Loucy (cell line): ENCODE data around the gene EME2.
A peak's percentile ranks its signal among the peaks of the same experiment; 100 is the strongest.

Experiments used
- H2AFZ ChIP-seq: fragments of 200-600 bp; sonication (generic); 2 replicates; pipeline ENCODE4 v1.6.0; 2016; ENCODE audit warnings: antibody characterized with exemption, mild to moderate bottlenecking, low read length, moderate library complexity
- H3F3A ChIP-seq: fragments of 200-600 bp; 2 replicates; pipeline ENCODE4 v1.6.0; 2016; ENCODE audit warnings: antibody characterized with exemption, low read depth, mild to moderate bottlenecking
- H3K27me3 ChIP-seq: fragments of 200-600 bp; sonication (generic); 2 replicates; pipeline ENCODE4 v1.6.1; 2014; ENCODE audit warnings: low read length, mild to moderate bottlenecking; ENCODE audit not compliant: insufficient read depth, poor library complexity, severe bottlenecking
- H3K36me3 ChIP-seq: fragments of 200-600 bp; sonication (generic); 2 replicates; pipeline ENCODE4 v1.6.1; 2016; ENCODE audit warnings: low read length; ENCODE audit not compliant: insufficient read depth
- H3K4me1 ChIP-seq: fragments of 200-600 bp; sonication (generic); 2 replicates; pipeline ENCODE4 v1.5.1; 2014; ENCODE audit warnings: low read length, mild to moderate bottlenecking; ENCODE audit not compliant: insufficient read depth, poor library complexity, severe bottlenecking
- H3K4me2 ChIP-seq: fragments of 200-600 bp; sonication (generic); 2 replicates; pipeline ENCODE4 v1.6.0; 2014; ENCODE audit warnings: antibody characterized with exemption, low read length, low read depth, mild to moderate bottlenecking; ENCODE audit not compliant: poor library complexity, severe bottlenecking
- H3K4me3 ChIP-seq: fragments of 200-600 bp; sonication (generic); 2 replicates; pipeline ENCODE4 v1.5.1; 2014; ENCODE audit warnings: low read length, mild to moderate bottlenecking, mixed read lengths; ENCODE audit not compliant: poor library complexity, severe bottlenecking
- H3K79me2 ChIP-seq: fragments of 200-600 bp; sonication (generic); 2 replicates; pipeline ENCODE4 v1.6.1; 2014; ENCODE audit warnings: low read length; ENCODE audit not compliant: insufficient read depth
- H3K9ac ChIP-seq: fragments of 200-600 bp; sonication (generic); 2 replicates; pipeline ENCODE4 v1.6.0; 2014; ENCODE audit warnings: mild to moderate bottlenecking, low read depth, low read length, moderate library complexity; ENCODE audit not compliant: poor library complexity, severe bottlenecking
- H3K9me2 ChIP-seq: fragments of 200-600 bp; sonication (generic); replicated peaks from 2 replicates; pipeline ENCODE4 v1.6.1; 2016; ENCODE audit warnings: low read depth, low read length, mixed read lengths
- H3K9me3 ChIP-seq: fragments of 200-600 bp; sonication (generic); 2 replicates; pipeline ENCODE4 v1.6.1; 2014; ENCODE audit warnings: mild to moderate bottlenecking, antibody characterized with exemption, low read length, low read depth; ENCODE audit not compliant: insufficient read depth
- H4K20me1 ChIP-seq: fragments of 200-600 bp; sonication (generic); 2 replicates; pipeline ENCODE4 v1.6.0; 2014; ENCODE audit warnings: antibody characterized with exemption, low read length, mild to moderate bottlenecking; ENCODE audit not compliant: insufficient read depth, poor library complexity, severe bottlenecking
- EZH2phosphoT487 ChIP-seq: fragments of 200-600 bp; IDR thresholded peaks from 2 replicates; pipeline ENCODE4 v1.6.1; 2018; ENCODE audit warnings: antibody characterized with exemption, mild to moderate bottlenecking, moderate library complexity, borderline replicate concordance
- TF ChIP-seq, protein P1 (sequence below): fragments of 200-600 bp; sonication (generic); conservative IDR thresholded peaks from 2 replicates; pipeline ENCODE4 v1.5.1; 2014; ENCODE audit warnings: mild to moderate bottlenecking, antibody characterized with exemption, low read length

The EME2 gene, protein sequence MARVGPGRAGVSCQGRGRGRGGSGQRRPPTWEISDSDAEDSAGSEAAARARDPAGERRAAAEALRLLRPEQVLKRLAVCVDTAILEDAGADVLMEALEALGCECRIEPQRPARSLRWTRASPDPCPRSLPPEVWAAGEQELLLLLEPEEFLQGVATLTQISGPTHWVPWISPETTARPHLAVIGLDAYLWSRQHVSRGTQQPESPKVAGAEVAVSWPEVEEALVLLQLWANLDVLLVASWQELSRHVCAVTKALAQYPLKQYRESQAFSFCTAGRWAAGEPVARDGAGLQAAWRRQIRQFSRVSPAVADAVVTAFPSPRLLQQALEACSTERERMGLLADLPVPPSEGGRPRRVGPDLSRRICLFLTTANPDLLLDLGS

DNA sequence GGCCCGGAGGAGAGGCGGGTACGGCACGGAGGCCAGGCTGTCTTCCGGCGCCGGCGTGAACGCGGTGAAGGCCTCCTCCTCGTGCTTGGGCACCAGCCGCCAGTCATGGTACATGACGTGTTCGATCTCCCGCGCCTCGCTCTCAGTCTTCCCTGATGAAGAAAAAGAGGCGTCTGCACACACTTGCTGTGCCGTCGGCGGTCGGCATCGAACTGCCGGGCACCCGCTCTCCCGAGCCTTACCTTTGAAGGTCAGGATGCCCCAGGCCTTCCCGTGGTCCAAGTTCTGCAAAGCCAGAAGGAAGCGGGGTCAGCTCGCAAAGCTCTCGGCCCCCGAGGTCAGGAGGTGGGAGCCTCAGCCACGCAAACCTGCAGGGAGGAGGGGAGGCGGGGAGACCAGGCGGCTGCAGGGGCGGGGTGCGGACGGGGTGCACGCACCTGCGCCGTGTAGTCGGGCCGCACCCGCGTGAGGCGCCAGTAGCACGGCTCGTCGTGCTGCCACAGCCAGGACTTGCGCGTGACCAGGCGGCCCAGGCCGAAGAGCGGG is at the start of gene EME2:
EME2 (plus strand) TSS at position 449 of the 546 bp plus-strand sequence. CDS start 418 bp downstream, outside the sequence.
- Histone ChIP-seq H3K9me3 (no peaks in the 10 kb centered on the region), H3K9me2 (no peaks in the 10 kb centered on the region), H3K4me2 (peak within 1 kb of the TSS; percentile 85), H2AFZ (peak within 1 kb of the TSS; percentile 64; the same call in 1 of the 2 replicates), H4K20me1 (peaks cover 10% of the 10 kb centered on the region), H3F3A (no peaks in the 10 kb centered on the region), H3K79me2 (peaks cover 23% of the 10 kb centered on the region; the same call in 1 of the 2 replicates), H3K9ac (peak within 1 kb of the TSS; percentile 86), H3K27me3 (no peaks in the 10 kb centered on the region), H3K36me3 (no peaks in the 10 kb centered on the region), H3K4me1 (no peaks in the 10 kb centered on the region), H3K4me3 (peak within 1 kb of the TSS; percentile 95)
- TF ChIP-seq, protein P1, sequence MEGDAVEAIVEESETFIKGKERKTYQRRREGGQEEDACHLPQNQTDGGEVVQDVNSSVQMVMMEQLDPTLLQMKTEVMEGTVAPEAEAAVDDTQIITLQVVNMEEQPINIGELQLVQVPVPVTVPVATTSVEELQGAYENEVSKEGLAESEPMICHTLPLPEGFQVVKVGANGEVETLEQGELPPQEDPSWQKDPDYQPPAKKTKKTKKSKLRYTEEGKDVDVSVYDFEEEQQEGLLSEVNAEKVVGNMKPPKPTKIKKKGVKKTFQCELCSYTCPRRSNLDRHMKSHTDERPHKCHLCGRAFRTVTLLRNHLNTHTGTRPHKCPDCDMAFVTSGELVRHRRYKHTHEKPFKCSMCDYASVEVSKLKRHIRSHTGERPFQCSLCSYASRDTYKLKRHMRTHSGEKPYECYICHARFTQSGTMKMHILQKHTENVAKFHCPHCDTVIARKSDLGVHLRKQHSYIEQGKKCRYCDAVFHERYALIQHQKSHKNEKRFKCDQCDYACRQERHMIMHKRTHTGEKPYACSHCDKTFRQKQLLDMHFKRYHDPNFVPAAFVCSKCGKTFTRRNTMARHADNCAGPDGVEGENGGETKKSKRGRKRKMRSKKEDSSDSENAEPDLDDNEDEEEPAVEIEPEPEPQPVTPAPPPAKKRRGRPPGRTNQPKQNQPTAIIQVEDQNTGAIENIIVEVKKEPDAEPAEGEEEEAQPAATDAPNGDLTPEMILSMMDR, result no peak
- no peak for TF ChIP-seq EZH2phosphoT487

DNA sequence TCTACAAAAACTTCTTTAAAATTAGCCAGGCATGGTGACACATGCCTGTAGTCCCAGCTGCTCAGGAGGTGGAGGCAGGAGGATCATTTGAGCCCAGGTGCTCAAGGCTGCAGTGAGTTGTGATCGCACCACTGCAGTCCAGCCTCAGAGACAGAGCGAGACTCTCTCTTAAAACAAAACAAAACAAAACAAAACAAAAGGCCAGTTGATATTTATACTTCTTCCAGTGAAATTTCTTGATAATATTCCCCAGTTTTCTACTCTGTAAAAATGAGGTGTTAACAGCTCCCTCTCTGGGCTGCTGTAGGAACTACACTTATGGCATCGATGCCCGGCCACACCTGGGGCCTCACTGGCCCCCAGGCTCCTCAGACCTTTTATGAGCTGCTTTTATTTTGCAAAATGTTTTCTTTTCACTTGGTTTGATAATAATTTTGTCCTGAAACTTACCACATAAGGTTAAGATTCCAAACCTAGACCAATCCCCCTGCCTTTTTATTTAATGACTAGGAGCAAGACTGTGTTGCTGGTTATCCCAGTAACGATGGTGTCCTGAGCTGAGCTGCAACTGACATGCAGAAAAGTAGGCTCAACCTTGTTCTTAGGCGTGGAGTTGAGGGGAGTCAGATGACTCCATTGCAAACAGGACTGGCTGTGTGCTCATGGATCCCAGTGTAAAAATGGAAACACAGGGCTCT is 49.0 kb upstream of the EME2 start:
- H3K4me3 ChIP-seq, result no peak overlapping the region
- H4K20me1 ChIP-seq, result no peaks in the 10 kb centered on the region
- H3K9ac ChIP-seq, result no peak overlapping the region
- H3K9me2 ChIP-seq, result no peaks in the 10 kb centered on the region
- peaks cover 4% of the 10 kb centered on the region; the same call in 1 of the 2 replicates for H3K36me3 ChIP-seq
- H3K9me3 ChIP-seq, result no peaks in the 10 kb centered on the region
- H3K27me3 ChIP-seq, result no peaks in the 10 kb centered on the region
- no peak for TF ChIP-seq EZH2phosphoT487
- TF ChIP-seq, protein P1, result peak; percentile 63
- no peak overlapping the region for H2AFZ ChIP-seq
- peaks cover 4% of the 10 kb centered on the region; the same call in 1 of the 2 replicates for H3K79me2 ChIP-seq
- no peak overlapping the region for H3K4me2 ChIP-seq
- peaks cover 4% of the 10 kb centered on the region for H3K4me1 ChIP-seq
- H3F3A ChIP-seq, result no peaks in the 10 kb centered on the region

DNA sequence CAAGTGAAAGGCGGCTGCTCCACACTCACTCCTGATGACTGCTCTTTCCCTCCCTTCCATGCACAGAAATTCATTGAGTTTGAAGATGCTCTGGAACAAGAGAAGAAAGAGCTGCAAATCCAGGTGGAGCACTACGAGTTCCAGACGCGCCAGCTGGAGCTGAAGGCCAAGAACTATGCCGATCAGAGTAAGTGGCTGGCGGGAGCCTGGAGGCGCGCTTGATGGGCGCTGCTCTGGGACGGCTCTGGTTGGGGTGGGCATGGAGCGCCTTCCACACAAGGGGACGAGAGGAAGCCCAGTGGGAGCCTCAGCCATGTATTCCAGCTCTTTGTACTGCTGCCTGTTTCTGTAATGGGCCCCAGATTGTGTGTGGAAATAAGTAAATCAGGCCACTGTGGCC is 48.1 kb upstream of the EME2 start:
- Histone ChIP-seq H2AFZ (no peak overlapping the region), H3F3A (no peaks in the 10 kb centered on the region), H3K36me3 (peaks cover 4% of the 10 kb centered on the region; the same call in 1 of the 2 replicates), H3K4me1 (peaks cover 4% of the 10 kb centered on the region), H3K27me3 (no peaks in the 10 kb centered on the region), H3K4me2 (no peak overlapping the region), H3K4me3 (no peak overlapping the region), H3K9me2 (no peaks in the 10 kb centered on the region), H3K9me3 (no peaks in the 10 kb centered on the region), H3K79me2 (peaks cover 4% of the 10 kb centered on the region; the same call in 1 of the 2 replicates), H4K20me1 (no peaks in the 10 kb centered on the region), H3K9ac (no peak overlapping the region)
- no peak for TF ChIP-seq EZH2phosphoT487
- TF ChIP-seq, protein P1, result no peak
